Vagina (tissue), 2 donors: Measurements from ENCODE around the gene TIMP2. TPM values are rescaled to one million over a fixed set of nuclear protein-coding genes. Genes with fewer than 3 reads are reported as not detected.

Experiments
- DNase-seq, 2 donors: peaks; one replicate each; pipeline ENCODE4 v3.0.0-alpha.2; 2017; ENCODE audit errors: extremely low spot score in 2 of 2
- H3K27ac ChIP-seq: fragments of 200-600 bp; sonication (generic); one replicate; pipeline ENCODE4 v1.5.1; 2019
- H3K27me3 ChIP-seq: fragments of 200-600 bp; sonication (generic); one replicate; pipeline ENCODE4 v1.5.1; 2019
- H3K36me3 ChIP-seq, 2 donors: fragments of 200-600 bp; sonication (generic); one replicate each; pipeline ENCODE4 v1.5.1; 2017 to 2019
- H3K4me1 ChIP-seq: fragments of 200-600 bp; sonication (generic); one replicate; pipeline ENCODE4 v1.5.1; 2019
- H3K4me3 ChIP-seq, 2 donors: fragments of 200-600 bp; sonication (generic); 1 replicate in 1 of 2; 2 replicates in 1 of 2; pipeline ENCODE4 v1.5.1; 2016 to 2019
- H3K9me3 ChIP-seq: fragments of 200-600 bp; sonication (generic); one replicate; pipeline ENCODE4 v1.5.1; 2019
- CTCF ChIP-seq, 3 experiments: fragments of 450-650 bp in 2 of 3; fragments of 200-600 bp in 1 of 3; sonication (generic) in 1 of 3; IDR thresholded peaks; one replicate each; pipeline ENCODE4 v1.5.1; 2017 to 2019; ENCODE audit warnings: antibody characterized with exemption in 3 of 3, mild to moderate bottlenecking in 2 of 3, moderate library complexity in 2 of 3
- POLR2A ChIP-seq, 2 donors: fragments of 450-650 bp; IDR thresholded peaks; one replicate each; pipeline ENCODE4 v1.6.1; 2017; ENCODE audit warnings: antibody characterized with exemption in 2 of 2, mild to moderate bottlenecking in 2 of 2, moderate library complexity in 2 of 2
- POLR2AphosphoS5 ChIP-seq, 2 donors: sonication (generic); formaldehyde crosslinking; IDR thresholded peaks; one replicate each; pipeline ENCODE4 v1.9.0; 2017; ENCODE audit warnings: antibody characterized with exemption in 2 of 2, mild to moderate bottlenecking in 2 of 2, low read depth in 1 of 2; ENCODE audit not compliant: insufficient read depth in 1 of 2
- intact Hi-C: fragments of 100-400 bp; cut with DNase I; formaldehyde crosslinking; loops from one replicate; pipeline ENCODE4 v1.15.1; 2023
- total RNA-seq: library from RNA; depleted of rRNA; stranded (reverse); fragments of >200 nt; gene quantifications from one replicate; pipeline ENCODE4 v1.2.3, GENCODE V29; 2016

The TIMP2 gene
- total RNA-seq, 1 donor from 2014 or later = 181 TPM

GRCh38 chr17:78865682-78866390 is 59.4 kb downstream of the TIMP2 start:
- no peaks in the 10 kb centered on the region for H3K9me3 ChIP-seq
- DNase-seq = no peak
- H3K4me3 ChIP-seq = no peak overlapping the region
- intact Hi-C loops = loop anchor here (2.0 kb wide), 1 partner anchor 61 kb away; no protein-coding TSS in a partner anchor
- H3K27me3 ChIP-seq = no peaks in the 10 kb centered on the region
- H3K4me1 ChIP-seq = peaks cover 27% of the 10 kb centered on the region
- TF ChIP-seq CTCF (IDR thresholded peaks at IDR 0.05) = peak; percentile 69 to 91 (median 75)
- no peak for TF ChIP-seq POLR2A (IDR thresholded peaks at IDR 0.05)
- TF ChIP-seq POLR2AphosphoS5 (IDR thresholded peaks at IDR 0.05; ENCODE audit: insufficient read depth in 1 of 2, low read depth in 1 of 2) = peak; percentile 16 to 48
- peak overlapping the region; percentile 92 for H3K27ac ChIP-seq
- peaks cover 0 to 11% of the 10 kb centered on the region in 2 donors for H3K36me3 ChIP-seq

- Histone ChIP-seq H3K4me3 (no peak overlapping the region), H3K27me3 (no peaks in the 10 kb centered on the region), H3K27ac (peak overlapping the region; percentile 92), H3K9me3 (no peaks in the 10 kb centered on the region), H3K4me1 (peaks cover 27% of the 10 kb centered on the region), H3K36me3 (peaks cover 0 to 5% of the 10 kb centered on the region in 2 donors)
- intact Hi-C loops = loop anchor here (2.0 to 5.0 kb wide), 2 partner anchors 63 to 108 kb away; no protein-coding TSS in a partner anchor
- TF ChIP-seq CTCF (IDR thresholded peaks at IDR 0.05) = no peak
- TF ChIP-seq POLR2AphosphoS5 (IDR thresholded peaks at IDR 0.05; ENCODE audit: insufficient read depth in 1 of 2, low read depth in 1 of 2) = no peak
- no peak for TF ChIP-seq POLR2A (IDR thresholded peaks at IDR 0.05)
- DNase-seq = no peak
Observed at GRCh38 chr17:78864117-78864516, 61.1 kb downstream of the TIMP2 start.

GRCh38 chr17:78862073-78863023 is 62.8 kb downstream of the TIMP2 start:
- peak in 1 of 2 donors; percentile 97 for DNase-seq
- peak overlapping the region; percentile 92 for H3K27ac ChIP-seq
- no peaks in the 10 kb centered on the region for H3K9me3 ChIP-seq
- peaks cover 27% of the 10 kb centered on the region for H3K4me1 ChIP-seq
- no peak for TF ChIP-seq CTCF (IDR thresholded peaks at IDR 0.05)
- TF ChIP-seq POLR2A (IDR thresholded peaks at IDR 0.05) = no peak
- peak; percentile 85 to 96 for TF ChIP-seq POLR2AphosphoS5 (IDR thresholded peaks at IDR 0.05; ENCODE audit: insufficient read depth in 1 of 2, low read depth in 1 of 2)
- no peaks in the 10 kb centered on the region for H3K36me3 ChIP-seq
- no peaks in the 10 kb centered on the region for H3K27me3 ChIP-seq
- intact Hi-C loops = loop anchor here (5.0 kb wide), 1 partner anchor 110 kb away; no protein-coding TSS in a partner anchor
- no peak overlapping the region for H3K4me3 ChIP-seq

- H3K27ac ChIP-seq = peak overlapping the region; percentile 92
- no peaks in the 10 kb centered on the region for H3K9me3 ChIP-seq
- TF ChIP-seq POLR2A (IDR thresholded peaks at IDR 0.05) (no peak), CTCF (IDR thresholded peaks at IDR 0.05) (no peak), POLR2AphosphoS5 (IDR thresholded peaks at IDR 0.05; ENCODE audit: insufficient read depth in 1 of 2, low read depth in 1 of 2) (no peak)
- DNase-seq = no peak
- no peaks in the 10 kb centered on the region for H3K27me3 ChIP-seq
- peaks cover 18% of the 10 kb centered on the region for H3K4me1 ChIP-seq
- H3K4me3 ChIP-seq = no peak overlapping the region
- intact Hi-C loops = loop anchor here (5.0 kb wide), 1 partner anchor 111 kb away; no protein-coding TSS in a partner anchor
- peaks cover 0 to 4% of the 10 kb centered on the region in 2 donors for H3K36me3 ChIP-seq
Observed at GRCh38 chr17:78861229-78861628, 64.0 kb downstream of the TIMP2 start.
